Heart left ventricle (tissue), 13 donors: ENCODE data around the gene ADGRL3.

Source experiments
- POLR2A ChIP-seq, 2 donors: fragments of 450-650 bp; IDR thresholded peaks; one replicate each; pipeline ENCODE4 v1.6.1; 2017; ENCODE audit warnings: antibody characterized with exemption in 2 of 2, mild to moderate bottlenecking in 2 of 2, moderate library complexity in 2 of 2
- TF ChIP-seq, protein P1 (sequence below), 12 donors: fragments of 200-600 bp; sonication (generic) in 4 of 12; IDR thresholded peaks; one replicate each; pipeline versions ENCODE4 v1.5.0 to v1.8.0; 2018 to 2022; ENCODE audit warnings: antibody characterized with exemption in 12 of 12, mild to moderate bottlenecking in 5 of 12
- donor health status: ischemic (EF 13 %, LVEDD 7.1; RV severe dilation, severe dysfunction).
- donor health status: DM: no; HTN: yes; CAD: no.
- donor health status: DM: no; HTN: no; CAD: no.
- donor health status: ischemic (EF 25% LVEDD 6.9; RV normal size, moderate dysfunction).
- donor health status: ischemic (EF 25% LVEDD 5.7; RV mildly dilated, moderate dysfunction).
- donor health status: ischemic (EF 35%, LVEDD 5.7; RV mildly dilated, moderate dysfunction).
- donor health status: nonischemic (EF 11% LVEDD 7.7; RV severe dilation, severe dysfunction).
- donor health status: DM: yes; HTN: yes; CAD: no.
- donor health status: PGD.
- donor health status: ischemic (EF 29% LVEDD 5.4; RV normal size, mild dysfunction).
- donor health status: nonischemic (EF 23%, LVEDD 6.1; RV moderate dilation, normal function).

DNA sequence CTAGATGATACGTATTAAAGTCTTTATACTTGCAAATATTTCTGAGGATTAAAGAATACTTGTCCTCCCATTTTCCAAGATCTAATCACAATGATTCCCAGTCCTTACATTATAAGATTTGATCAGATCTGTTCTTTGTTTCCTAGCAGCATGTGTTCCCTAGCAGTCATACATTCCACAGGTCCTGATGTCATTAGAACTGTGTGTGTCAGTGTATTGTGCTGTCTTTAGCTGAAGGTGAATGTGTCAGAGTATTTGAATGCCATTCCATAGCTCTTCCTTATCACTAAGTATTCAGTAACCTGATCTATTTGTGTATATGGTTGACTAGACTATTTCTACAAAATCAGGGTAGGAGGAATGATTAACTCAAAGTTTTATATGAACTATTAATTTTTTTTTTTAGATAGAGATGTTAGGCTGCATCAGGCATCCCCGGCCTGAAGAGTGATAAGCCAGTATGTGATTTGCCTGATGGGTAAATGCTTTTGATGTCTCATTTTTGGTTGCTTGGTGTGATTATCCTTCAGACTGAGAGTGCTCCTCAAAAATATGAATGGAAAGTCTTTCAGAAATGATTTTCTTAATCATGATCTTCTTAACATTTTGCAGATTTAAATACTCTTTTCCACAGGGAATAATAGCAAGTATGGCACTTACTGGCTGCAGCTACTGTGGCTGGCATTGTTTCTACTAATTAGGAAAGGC is 4.4 kb downstream of the ADGRL3 start:
- TF ChIP-seq, protein P1, sequence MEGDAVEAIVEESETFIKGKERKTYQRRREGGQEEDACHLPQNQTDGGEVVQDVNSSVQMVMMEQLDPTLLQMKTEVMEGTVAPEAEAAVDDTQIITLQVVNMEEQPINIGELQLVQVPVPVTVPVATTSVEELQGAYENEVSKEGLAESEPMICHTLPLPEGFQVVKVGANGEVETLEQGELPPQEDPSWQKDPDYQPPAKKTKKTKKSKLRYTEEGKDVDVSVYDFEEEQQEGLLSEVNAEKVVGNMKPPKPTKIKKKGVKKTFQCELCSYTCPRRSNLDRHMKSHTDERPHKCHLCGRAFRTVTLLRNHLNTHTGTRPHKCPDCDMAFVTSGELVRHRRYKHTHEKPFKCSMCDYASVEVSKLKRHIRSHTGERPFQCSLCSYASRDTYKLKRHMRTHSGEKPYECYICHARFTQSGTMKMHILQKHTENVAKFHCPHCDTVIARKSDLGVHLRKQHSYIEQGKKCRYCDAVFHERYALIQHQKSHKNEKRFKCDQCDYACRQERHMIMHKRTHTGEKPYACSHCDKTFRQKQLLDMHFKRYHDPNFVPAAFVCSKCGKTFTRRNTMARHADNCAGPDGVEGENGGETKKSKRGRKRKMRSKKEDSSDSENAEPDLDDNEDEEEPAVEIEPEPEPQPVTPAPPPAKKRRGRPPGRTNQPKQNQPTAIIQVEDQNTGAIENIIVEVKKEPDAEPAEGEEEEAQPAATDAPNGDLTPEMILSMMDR (IDR thresholded peaks at IDR 0.05): no peak
- TF ChIP-seq POLR2A (IDR thresholded peaks at IDR 0.05): no peak
